ENCODE data around the gene CHMP2A. TPM values are rescaled to one million over a fixed set of nuclear protein-coding genes. Genes with fewer than 3 reads are reported as not detected.
"Not testable (repeated sequence)": the region's sequence is repeated elsewhere in the genome, so short reads cannot be mapped to it uniquely, and the experiment has no call there.

The CHMP2A gene
- total RNA-seq, 2 donors from 2014 or later = 96.9 to 103 TPM

- DNase-seq (ENCODE audit: low spot score) = no peak
- intact Hi-C loops (cut with DNase I) = no loop called here
These were observed 37.7 kb downstream of the CHMP2A start for GRCh38 chr19:58516964-58517833.

- no peak for DNase-seq (ENCODE audit: low spot score)
- intact Hi-C loops (cut with DNase I) = no loop called here
These were observed 38.6 kb downstream of the CHMP2A start for GRCh38 chr19:58516246-58516836.

GRCh38 chr19:58515259-58515658 is 39.6 kb downstream of the CHMP2A start:
- intact Hi-C loops (cut with DNase I) = no loop called here
- no peak for DNase-seq (ENCODE audit: low spot score)

GRCh38 chr19:58514564-58515022 is 40.3 kb downstream of the CHMP2A start:
- intact Hi-C loops (cut with DNase I) = no loop called here
- no peak for DNase-seq (ENCODE audit: low spot score)

- DNase-seq (ENCODE audit: low spot score) = peak; percentile 98
- intact Hi-C loops (cut with DNase I) = no loop called here
These were observed 41.0 kb downstream of the CHMP2A start for GRCh38 chr19:58513694-58514563.

- DNase-seq (ENCODE audit: low spot score) = no peak
These were observed 41.7 kb downstream of the CHMP2A start for GRCh38 chr19:58513213-58513693.

GRCh38 chr19:58511353-58512208 is 43.3 kb downstream of the CHMP2A start, which contains the start of gene SLC27A5:
Gene SLC27A5 (minus strand): TSS chr19:58511992. CDS start chr19:58511955, 37 bp downstream.
- DNase-seq (ENCODE audit: low spot score) = no peak
- intact Hi-C loops (cut with DNase I) = no loop called here

More at GRCh38 chr19:58513213-58513693, 41.7 kb downstream of the CHMP2A start:
- intact Hi-C loops (cut with DNase I) = no loop called here

GRCh38 chr19:58510084-58510862 is 44.6 kb downstream of the CHMP2A start:
- no peak for DNase-seq (ENCODE audit: low spot score)
- intact Hi-C loops (cut with DNase I) = no loop called here

- no peak for DNase-seq (ENCODE audit: low spot score)
These were observed 45.2 kb downstream of the CHMP2A start for GRCh38 chr19:58509731-58510083.

GRCh38 chr19:58507602-58508223 is 47.2 kb downstream of the CHMP2A start:
- intact Hi-C loops (cut with DNase I); DNase-seq (ENCODE audit: low spot score): not testable (repeated sequence)

More at GRCh38 chr19:58509731-58510083, 45.2 kb downstream of the CHMP2A start:
- intact Hi-C loops (cut with DNase I) = no loop called here

Small RNA genes lying within 50 kb of the gene (microRNA-seq; reads per million reads assigned to microRNA genes)
- 0 to 0.26 reads per million in 2 donors for gene MIR6807 (ENCODE audit: borderline microRNAs expressed in 2 of 2)

Other genes starting within 250 kb of the CHMP2A start
- gene ERVK3-1, start 249.7 kb downstream of the CHMP2A start, total RNA-seq = 10 to 100 TPM; 17.7 to 25.0 TPM
- gene ZSCAN22, start 228.1 kb downstream of the CHMP2A start, total RNA-seq = 1 to 10 TPM; 2.5 to 2.6 TPM
- 10 to 100 TPM; 11.7 to 17.5 TPM for gene A1BG, start 201.6 kb downstream of the CHMP2A start, total RNA-seq
- under 1 TPM; 0.14 to 0.69 TPM for gene ZNF497, start 192.4 kb downstream of the CHMP2A start, total RNA-seq
- 1 to 10 TPM in 1 of 2 donors, under 1 TPM in 1; 0.86 to 1.0 TPM for gene ZNF837, start 174.1 kb downstream of the CHMP2A start, total RNA-seq
- gene RPS5, start 167.8 kb downstream of the CHMP2A start, total RNA-seq = 100 to 1,000 TPM; 714 to 768 TPM
- gene RNF225, start 159.4 kb downstream of the CHMP2A start, total RNA-seq = not detected
- gene ZNF584, start 146.5 kb downstream of the CHMP2A start, total RNA-seq = 10 to 100 TPM in 1 of 2 donors, 1 to 10 TPM in 1; 7.3 to 11.7 TPM
- 1 to 10 TPM; 2.9 to 3.8 TPM for gene ZNF132, start 115.0 kb downstream of the CHMP2A start, total RNA-seq
- gene ZNF324B, start 103.5 kb downstream of the CHMP2A start, total RNA-seq = 1 to 10 TPM; 5.1 to 5.4 TPM
- 1 to 10 TPM; 7.0 to 7.8 TPM for gene ZNF324, start 88.0 kb downstream of the CHMP2A start, total RNA-seq
- 1 to 10 TPM; 4.8 to 6.0 TPM for gene ZNF446, start 78.8 kb downstream of the CHMP2A start, total RNA-seq
- gene SLC27A5, start 43.1 kb downstream of the CHMP2A start, total RNA-seq = 1 to 10 TPM; 7.6 to 7.9 TPM
- gene ZBTB45, start 35.3 kb downstream of the CHMP2A start, total RNA-seq = 10 to 100 TPM; 11.8 to 12.1 TPM
- 100 to 1,000 TPM; 159 to 168 TPM for gene TRIM28, start 11.0 kb downstream of the CHMP2A start, total RNA-seq
- 10 to 100 TPM; 53.3 to 60.0 TPM for gene UBE2M, start 3.5 kb upstream of the CHMP2A start, total RNA-seq
- 10 to 100 TPM; 10.0 to 14.0 TPM for gene MZF1, start 18.2 kb upstream of the CHMP2A start, total RNA-seq

Measured in posterior vena cava (tissue), 2 donors.